Peyer's patch (tissue), 4 donors: ENCODE measurements around the gene CHST11.

Experiments
- CTCF ChIP-seq, 6 experiments: fragments of 450-650 bp in 4 of 6; fragments of 200-600 bp in 2 of 6; sonication (generic) in 1 of 6; IDR thresholded peaks; one replicate each; pipeline ENCODE4 v1.5.1; 2017 to 2019; ENCODE audit warnings: antibody characterized with exemption in 6 of 6, mild to moderate bottlenecking in 3 of 6, moderate library complexity in 1 of 6
- POLR2A ChIP-seq, 2 donors: fragments of 450-650 bp; IDR thresholded peaks; one replicate each; pipeline ENCODE4 v1.5.1; 2017; ENCODE audit warnings: antibody characterized with exemption in 2 of 2, mild to moderate bottlenecking in 2 of 2, moderate library complexity in 2 of 2

GRCh38 chr12:104692557-104693218 is 235.9 kb downstream of the CHST11 start:
- TF ChIP-seq CTCF (IDR thresholded peaks at IDR 0.05) (no peak), POLR2A (IDR thresholded peaks at IDR 0.05) (no peak)
